ENCODE results near the gene MFSD1.
A peak's percentile ranks its signal among the peaks of the same experiment; 100 is the strongest.

The MFSD1 gene

DNA sequence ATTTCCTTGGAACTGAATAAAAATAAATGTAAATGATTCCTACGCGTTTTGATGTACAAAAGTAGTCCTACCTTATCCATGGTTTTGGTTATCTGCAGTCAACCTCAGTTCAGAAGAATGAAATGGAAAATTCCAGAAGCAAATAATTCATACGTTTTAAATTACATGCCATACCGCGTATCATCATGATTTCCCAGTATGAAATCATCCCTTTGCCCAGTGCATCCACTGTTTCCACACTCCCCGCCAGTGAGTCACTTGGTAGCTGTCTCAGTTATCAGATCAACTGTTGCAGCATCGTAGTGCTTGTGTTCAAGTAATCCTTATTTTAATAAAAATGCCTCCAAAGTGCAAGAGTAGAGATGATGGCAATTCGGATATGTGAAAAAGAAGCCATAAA, 9.1 kb upstream of the MFSD1 start:
- Histone ChIP-seq H3K9me3 (ENCODE audit: insufficient read depth, low read depth, low read length) (no peaks in the 10 kb centered on the region), H3K4me3 (ENCODE audit: low read length) (no peak overlapping the region), H3K36me3 (ENCODE audit: insufficient read depth, low read length) (no peaks in the 10 kb centered on the region), H3K27ac (ENCODE audit: low read depth, low read length) (no peak overlapping the region), H3K4me1 (ENCODE audit: insufficient read depth, low read length) (no peaks in the 10 kb centered on the region), H3K27me3 (ENCODE audit: insufficient read depth, low read length) (peaks cover 10% of the 10 kb centered on the region; the same call in 1 of the 2 replicates), H3K9ac (ENCODE audit: low read depth, low read length) (no peak overlapping the region)
- WGBS = 90% methylated on average over 8 of the region's 8 CpGs

DNA sequence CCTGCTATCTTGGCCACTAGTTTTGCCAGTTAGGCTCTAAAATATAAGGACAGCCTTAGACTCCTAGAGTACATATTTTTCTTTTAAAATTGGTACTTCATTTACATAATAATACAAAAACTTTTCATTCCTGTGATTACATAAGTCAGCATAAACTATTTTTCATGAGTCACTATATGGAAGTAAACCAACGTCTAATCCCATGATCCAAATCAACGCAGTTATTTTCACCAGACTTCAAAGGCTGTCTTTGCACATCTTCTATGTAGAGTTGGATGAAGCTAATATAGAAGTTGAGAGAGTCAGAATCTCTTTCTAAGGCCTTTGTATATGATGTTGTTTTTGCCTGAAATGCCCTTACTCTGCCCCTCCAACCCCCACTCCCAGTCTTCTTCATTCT, 7.6 kb upstream of the MFSD1 start:
- Histone ChIP-seq H3K9ac (ENCODE audit: low read depth, low read length) (no peak overlapping the region), H3K4me3 (ENCODE audit: low read length) (no peak overlapping the region), H3K27me3 (ENCODE audit: insufficient read depth, low read length) (peaks cover 25% of the 10 kb centered on the region), H3K27ac (ENCODE audit: low read depth, low read length) (no peak overlapping the region), H3K4me1 (ENCODE audit: insufficient read depth, low read length) (no peaks in the 10 kb centered on the region), H3K9me3 (ENCODE audit: insufficient read depth, low read depth, low read length) (no peaks in the 10 kb centered on the region), H3K36me3 (ENCODE audit: insufficient read depth, low read length) (no peaks in the 10 kb centered on the region)
- WGBS = 96% methylated on average over 2 of the region's 2 CpGs

DNA sequence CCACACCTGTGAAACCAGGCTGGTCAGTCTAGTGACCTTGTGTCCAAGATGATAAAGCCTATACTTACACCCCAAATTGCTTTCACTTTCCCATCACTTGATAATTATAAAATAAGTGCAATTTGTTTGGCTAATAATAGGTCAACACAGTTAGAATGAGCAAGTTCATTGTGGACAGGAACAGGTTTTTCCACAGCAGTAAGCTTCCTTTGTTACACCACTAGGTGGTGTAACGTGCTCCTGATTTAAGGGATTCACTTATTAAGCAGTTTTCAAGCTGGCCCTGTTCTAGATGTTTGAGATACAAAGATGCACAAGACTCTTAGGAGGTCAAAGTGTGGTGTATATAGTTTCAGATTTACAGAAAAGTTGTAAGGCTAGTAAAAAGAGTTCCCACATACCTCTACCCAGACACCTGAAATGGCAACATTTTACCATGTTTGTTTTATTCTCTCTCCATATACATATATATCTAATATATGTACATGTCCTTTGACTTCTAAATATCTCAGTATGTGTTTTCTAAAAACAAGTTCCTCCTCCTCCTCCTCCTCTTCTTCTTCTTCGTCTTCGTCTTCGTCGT, 6.8 kb upstream of the MFSD1 start:
- 76% methylated on average over 5 of the region's 5 CpGs for whole genome bisulfite sequencing
- no peaks in the 10 kb centered on the region for H3K4me1 ChIP-seq (ENCODE audit: insufficient read depth, low read length)
- H3K9me3 ChIP-seq (ENCODE audit: insufficient read depth, low read depth, low read length) = no peaks in the 10 kb centered on the region
- peaks cover 31% of the 10 kb centered on the region for H3K27me3 ChIP-seq (ENCODE audit: insufficient read depth, low read length)
- H3K9ac ChIP-seq (ENCODE audit: low read depth, low read length) = no peak overlapping the region
- H3K4me3 ChIP-seq (ENCODE audit: low read length) = no peak overlapping the region
- H3K36me3 ChIP-seq (ENCODE audit: insufficient read depth, low read length) = no peaks in the 10 kb centered on the region
- no peak overlapping the region for H3K27ac ChIP-seq (ENCODE audit: low read depth, low read length)

DNA sequence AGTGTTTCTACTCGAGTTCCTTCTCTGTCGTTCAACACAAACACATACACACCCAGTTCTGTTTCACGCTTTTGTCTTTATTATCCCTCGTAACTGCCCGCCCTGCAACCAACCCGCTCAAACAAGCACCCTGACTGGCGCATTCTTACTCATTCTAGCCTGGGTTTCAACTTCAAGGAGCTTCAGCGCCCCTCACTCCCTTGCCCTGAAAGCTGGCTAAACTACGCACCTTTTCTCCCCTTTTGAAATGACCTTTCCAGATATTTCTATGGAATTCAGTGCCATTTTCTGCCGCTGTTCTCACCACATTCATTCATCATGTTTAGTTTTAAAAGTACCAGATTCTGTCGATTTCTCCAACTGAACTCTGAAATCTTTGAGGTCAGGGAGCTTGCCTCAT, 653 bp upstream of the MFSD1 start:
- 8% methylated on average over 11 of the region's 11 CpGs for WGBS
- no peak overlapping the region for H3K27ac ChIP-seq (ENCODE audit: low read depth, low read length)
- peak overlapping the region; percentile 88 for H3K4me3 ChIP-seq (ENCODE audit: low read length)
- no peaks in the 10 kb centered on the region for H3K36me3 ChIP-seq (ENCODE audit: insufficient read depth, low read length)
- H3K27me3 ChIP-seq (ENCODE audit: insufficient read depth, low read length) = peaks cover 48% of the 10 kb centered on the region
- no peaks in the 10 kb centered on the region for H3K9me3 ChIP-seq (ENCODE audit: insufficient read depth, low read depth, low read length)
- H3K4me1 ChIP-seq (ENCODE audit: insufficient read depth, low read length) = peaks cover 4% of the 10 kb centered on the region; the same call in 1 of the 2 replicates
- no peak overlapping the region for H3K9ac ChIP-seq (ENCODE audit: low read depth, low read length)

DNA sequence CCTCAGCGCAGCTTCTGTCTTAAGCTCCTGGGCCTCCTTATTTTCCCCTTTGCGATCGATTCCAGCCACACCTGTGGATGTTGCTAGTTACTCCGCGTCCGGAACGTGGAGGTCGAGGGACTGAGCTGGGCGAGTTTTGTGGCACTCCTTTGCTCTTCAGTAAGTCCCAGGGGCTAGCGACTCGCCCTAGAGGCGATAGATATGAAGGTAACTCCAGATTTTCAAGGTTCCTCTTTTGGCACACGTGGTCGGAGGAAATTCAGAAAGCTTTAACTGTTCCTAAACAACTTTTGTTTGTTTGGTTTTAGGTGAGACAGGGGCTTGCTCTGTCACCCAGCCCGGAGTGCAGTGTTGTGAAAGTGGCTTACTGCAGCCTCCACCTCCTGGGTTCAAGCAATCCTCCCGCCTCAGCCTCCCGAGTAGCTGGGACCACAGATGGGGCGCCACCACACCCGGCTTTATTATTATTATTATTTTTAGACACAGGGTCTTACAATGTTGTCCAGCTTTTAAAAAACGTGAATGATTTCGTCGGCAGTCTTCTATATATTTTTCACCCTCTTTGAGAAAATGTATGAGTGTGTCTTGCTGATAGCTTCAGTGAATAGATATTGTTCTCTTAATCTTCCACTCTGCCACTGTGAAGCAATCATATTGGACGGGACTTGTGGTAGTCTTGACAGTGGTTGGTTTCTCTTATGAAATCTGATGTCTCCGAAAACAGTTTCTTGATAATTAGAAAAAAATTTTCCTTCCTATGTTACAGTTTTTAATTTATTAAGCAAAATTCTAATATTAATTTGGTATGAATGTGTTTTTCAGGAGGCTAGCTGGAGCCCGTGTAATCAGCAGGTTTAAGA, 785 bp downstream of the MFSD1 start:
- 34% methylated on average over 23 of the region's 25 CpGs for WGBS
- Histone ChIP-seq H3K4me3 (ENCODE audit: low read length) (peak overlapping the region; percentile 88), H3K27me3 (ENCODE audit: insufficient read depth, low read length) (peaks cover 38% of the 10 kb centered on the region), H3K27ac (ENCODE audit: low read depth, low read length) (no peak overlapping the region), H3K9me3 (ENCODE audit: insufficient read depth, low read depth, low read length) (no peaks in the 10 kb centered on the region), H3K36me3 (ENCODE audit: insufficient read depth, low read length) (no peaks in the 10 kb centered on the region), H3K4me1 (ENCODE audit: insufficient read depth, low read length) (peaks cover 4% of the 10 kb centered on the region; the same call in 1 of the 2 replicates), H3K9ac (ENCODE audit: low read depth, low read length) (peak overlapping the region; percentile 63; the same call in 1 of the 2 replicates)

DNA sequence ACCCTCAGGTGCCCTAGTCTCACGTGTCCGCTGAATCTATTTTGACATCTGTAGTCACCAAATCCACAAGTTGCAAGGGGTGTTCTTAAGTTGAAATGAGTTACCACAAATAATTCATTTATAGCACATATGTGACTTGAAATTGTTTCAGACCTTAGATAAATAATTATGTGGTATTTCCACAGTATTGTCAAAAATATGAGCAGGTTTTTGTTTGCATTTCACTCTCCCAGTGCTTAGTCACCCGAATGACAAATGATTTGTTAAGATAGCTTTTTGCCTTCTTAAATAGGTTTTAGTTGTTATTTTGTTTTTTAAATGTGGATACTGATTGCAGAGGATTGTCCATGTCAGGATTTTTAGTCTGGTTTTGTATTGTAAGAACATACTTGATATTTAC, 2.6 kb downstream of the MFSD1 start:
- Histone ChIP-seq H3K4me1 (ENCODE audit: insufficient read depth, low read length) (peaks cover 4% of the 10 kb centered on the region; the same call in 1 of the 2 replicates), H3K27me3 (ENCODE audit: insufficient read depth, low read length) (peaks cover 20% of the 10 kb centered on the region), H3K27ac (ENCODE audit: low read depth, low read length) (no peak overlapping the region), H3K4me3 (ENCODE audit: low read length) (no peak overlapping the region), H3K9ac (ENCODE audit: low read depth, low read length) (no peak overlapping the region), H3K9me3 (ENCODE audit: insufficient read depth, low read depth, low read length) (no peaks in the 10 kb centered on the region), H3K36me3 (ENCODE audit: insufficient read depth, low read length) (no peaks in the 10 kb centered on the region)
- 67% methylated on average over 2 of the region's 3 CpGs for WGBS

DNA sequence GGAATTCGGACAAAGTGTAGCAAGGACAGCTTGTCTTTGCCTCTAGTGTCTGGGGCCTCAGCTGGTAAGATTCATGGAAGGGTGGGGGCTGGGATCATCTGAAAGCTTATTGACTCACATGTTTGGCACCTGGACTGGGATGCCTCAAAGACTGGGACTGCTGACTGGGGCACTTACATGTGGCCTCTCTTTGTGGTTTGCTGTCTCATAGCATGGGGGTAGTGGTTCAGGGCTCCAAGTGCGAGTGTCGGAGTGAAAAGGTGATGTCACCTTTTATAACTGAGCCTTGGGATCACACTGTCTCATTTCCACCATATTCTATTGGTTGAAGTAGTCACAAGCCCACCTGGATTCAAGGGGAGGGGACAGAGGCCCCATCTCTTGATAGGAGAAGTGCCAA, 6.8 kb downstream of the MFSD1 start:
- Histone ChIP-seq H3K9ac (ENCODE audit: low read depth, low read length) (no peak overlapping the region), H3K9me3 (ENCODE audit: insufficient read depth, low read depth, low read length) (no peaks in the 10 kb centered on the region), H3K36me3 (ENCODE audit: insufficient read depth, low read length) (peaks cover 4% of the 10 kb centered on the region; the same call in 1 of the 2 replicates), H3K4me1 (ENCODE audit: insufficient read depth, low read length) (peaks cover 4% of the 10 kb centered on the region; the same call in 1 of the 2 replicates), H3K27me3 (ENCODE audit: insufficient read depth, low read length) (no peaks in the 10 kb centered on the region), H3K27ac (ENCODE audit: low read depth, low read length) (no peak overlapping the region), H3K4me3 (ENCODE audit: low read length) (no peak overlapping the region)
- 93% methylated on average over 1 of the region's 3 CpGs for WGBS

DNA sequence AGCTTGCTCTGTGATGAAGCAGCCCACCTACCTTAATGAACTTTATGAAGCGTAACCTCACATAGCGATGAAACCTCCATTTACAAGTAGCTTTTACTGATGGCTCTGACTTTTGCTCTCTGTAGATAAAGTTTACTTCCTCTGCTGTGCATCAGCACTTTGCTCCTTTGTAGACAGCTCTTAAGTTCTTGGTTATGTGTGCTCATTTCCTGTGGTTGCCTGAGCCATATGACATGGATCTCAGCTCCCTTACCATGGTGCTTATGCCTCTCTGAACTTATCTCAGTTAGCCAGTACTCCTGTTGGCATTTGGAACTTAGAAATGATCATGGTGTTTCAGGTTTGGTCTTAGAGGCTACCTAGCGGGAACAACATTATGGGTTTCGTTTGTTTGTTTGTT, 7.8 kb downstream of the MFSD1 start:
- WGBS = 93% methylated on average over 4 of the region's 4 CpGs
- H3K36me3 ChIP-seq (ENCODE audit: insufficient read depth, low read length) = peaks cover 4% of the 10 kb centered on the region; the same call in 1 of the 2 replicates
- H3K4me3 ChIP-seq (ENCODE audit: low read length) = no peak overlapping the region
- no peaks in the 10 kb centered on the region for H3K9me3 ChIP-seq (ENCODE audit: insufficient read depth, low read depth, low read length)
- peaks cover under 1% of the 10 kb centered on the region; the same call in 1 of the 2 replicates for H3K4me1 ChIP-seq (ENCODE audit: insufficient read depth, low read length)
- no peak overlapping the region for H3K9ac ChIP-seq (ENCODE audit: low read depth, low read length)
- H3K27ac ChIP-seq (ENCODE audit: low read depth, low read length) = no peak overlapping the region
- H3K27me3 ChIP-seq (ENCODE audit: insufficient read depth, low read length) = no peaks in the 10 kb centered on the region

DNA sequence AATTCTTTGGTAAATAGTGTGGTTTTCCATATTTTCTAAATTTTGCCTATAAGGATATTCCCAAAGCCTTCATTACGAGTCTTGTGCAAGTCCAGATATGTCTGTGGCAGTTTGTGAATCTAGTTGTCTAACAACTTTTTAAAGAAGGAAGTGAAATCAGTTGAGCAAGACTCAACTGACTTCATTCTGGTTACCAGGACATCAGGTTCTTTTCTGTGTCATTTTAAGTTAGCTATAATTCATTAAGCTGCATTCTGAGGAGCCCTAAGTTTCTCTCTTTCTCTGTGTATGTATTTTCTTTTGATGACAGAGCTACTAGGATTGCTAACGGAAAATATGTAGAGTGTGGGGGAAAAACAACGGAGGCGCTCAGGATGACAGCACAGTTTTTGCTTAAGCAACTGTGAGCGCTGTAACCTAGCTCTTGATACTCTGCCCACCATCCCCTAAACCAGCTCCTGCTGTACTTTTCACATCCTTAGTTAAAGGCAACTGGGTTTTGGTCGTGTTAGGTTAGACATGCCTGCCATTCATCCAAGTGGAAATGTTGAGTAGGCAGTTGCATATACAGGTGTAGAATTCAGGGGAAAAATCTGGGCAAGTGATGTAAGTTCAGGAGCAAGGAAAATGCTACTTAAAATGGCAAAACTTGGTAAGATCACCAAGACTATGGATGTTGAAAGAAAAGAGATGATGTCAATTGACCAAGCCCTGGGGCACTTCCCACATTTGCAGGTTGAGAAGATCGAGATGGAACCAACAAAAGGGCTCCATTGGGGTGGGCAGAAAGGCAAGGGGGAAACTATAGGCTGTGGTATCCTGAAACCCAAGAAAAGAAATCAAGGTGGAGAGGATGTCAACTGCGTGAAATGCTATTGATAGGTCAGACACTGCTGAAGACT, 9.2 kb downstream of the MFSD1 start:
- Histone ChIP-seq H3K9ac (ENCODE audit: low read depth, low read length) (no peak overlapping the region), H3K4me1 (ENCODE audit: insufficient read depth, low read length) (no peaks in the 10 kb centered on the region), H3K9me3 (ENCODE audit: insufficient read depth, low read depth, low read length) (no peaks in the 10 kb centered on the region), H3K36me3 (ENCODE audit: insufficient read depth, low read length) (peaks cover 4% of the 10 kb centered on the region; the same call in 1 of the 2 replicates), H3K4me3 (ENCODE audit: low read length) (no peak overlapping the region), H3K27me3 (ENCODE audit: insufficient read depth, low read length) (no peaks in the 10 kb centered on the region), H3K27ac (ENCODE audit: low read depth, low read length) (no peak overlapping the region)
- WGBS = 85% methylated on average over 8 of the region's 8 CpGs

DNA sequence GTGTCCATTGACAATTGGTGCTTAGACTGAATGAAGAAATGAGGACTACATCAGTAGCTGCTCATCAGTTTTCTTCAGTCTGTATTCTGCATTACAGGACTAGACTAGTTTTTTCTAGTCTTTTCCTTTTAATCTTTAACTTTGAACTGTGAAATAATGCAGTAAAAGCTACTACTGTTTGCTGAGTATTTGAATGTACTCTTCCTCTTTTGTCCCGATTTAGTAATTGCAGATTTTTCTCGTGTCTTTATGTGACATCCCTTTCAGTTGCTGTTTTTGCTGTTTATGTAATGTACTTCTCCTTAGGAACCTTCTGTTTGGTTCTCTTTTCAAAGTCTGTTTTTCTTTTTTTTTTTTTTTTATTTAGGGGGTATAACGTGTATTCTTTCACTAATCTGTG, 17.4 kb downstream of the MFSD1 start:
- no peak overlapping the region for H3K27ac ChIP-seq (ENCODE audit: low read depth, low read length)
- H3K9ac ChIP-seq (ENCODE audit: low read depth, low read length) = no peak overlapping the region
- no peaks in the 10 kb centered on the region for H3K27me3 ChIP-seq (ENCODE audit: insufficient read depth, low read length)
- no peaks in the 10 kb centered on the region for H3K4me1 ChIP-seq (ENCODE audit: insufficient read depth, low read length)
- no peaks in the 10 kb centered on the region for H3K36me3 ChIP-seq (ENCODE audit: insufficient read depth, low read length)
- H3K9me3 ChIP-seq (ENCODE audit: insufficient read depth, low read depth, low read length) = no peaks in the 10 kb centered on the region
- H3K4me3 ChIP-seq (ENCODE audit: low read length) = no peak overlapping the region
- 87% methylated on average over 3 of the region's 3 CpGs for WGBS

DNA sequence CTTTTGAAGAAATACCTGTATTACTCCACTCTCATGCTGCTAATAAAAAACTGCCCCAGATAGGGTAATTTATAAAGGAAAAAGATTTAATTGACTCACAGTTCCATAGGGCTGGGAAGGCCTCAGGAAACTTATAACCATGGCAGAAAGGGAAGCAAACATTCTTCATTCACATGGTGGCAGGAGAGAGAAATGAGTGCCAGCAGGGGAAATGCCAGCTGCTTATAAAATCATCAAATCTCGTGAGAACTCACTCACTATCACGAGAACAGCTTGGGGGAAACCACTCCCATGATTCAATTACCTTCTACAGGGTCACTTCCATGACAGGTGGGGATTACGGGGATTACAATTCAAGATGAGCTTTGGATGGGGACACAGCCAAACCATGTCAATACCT, 18.7 kb downstream of the MFSD1 start:
- Histone ChIP-seq H3K9me3 (ENCODE audit: insufficient read depth, low read depth, low read length) (no peaks in the 10 kb centered on the region), H3K4me1 (ENCODE audit: insufficient read depth, low read length) (no peaks in the 10 kb centered on the region), H3K4me3 (ENCODE audit: low read length) (no peak overlapping the region), H3K27me3 (ENCODE audit: insufficient read depth, low read length) (no peaks in the 10 kb centered on the region), H3K27ac (ENCODE audit: low read depth, low read length) (no peak overlapping the region), H3K36me3 (ENCODE audit: insufficient read depth, low read length) (0 out of 2 replicates have a peak, but pooled peaks cover 4% of the 10 kb centered on the region), H3K9ac (ENCODE audit: low read depth, low read length) (no peak overlapping the region)
- WGBS = 91% methylated on average over 2 of the region's 3 CpGs

All from HUES64 (cell line).